Breast epithelium (tissue), 4 donors: Measurements from ENCODE around the gene GNAO1. TPM values are rescaled to one million over a fixed set of nuclear protein-coding genes. Genes with fewer than 3 reads are reported as not detected.

ENCODE experiments used
- DNase-seq, 2 donors: peaks; one replicate each; pipeline ENCODE4 v3.0.0-alpha.2; 2019; ENCODE audit warnings: low spot score in 2 of 2
- H3K27ac ChIP-seq, 2 donors: fragments of 200-600 bp; sonication (generic) in 1 of 2; one replicate each; pipeline ENCODE4 v1.5.1; 2016 to 2019; ENCODE audit warnings: mild to moderate bottlenecking in 1 of 2
- H3K27me3 ChIP-seq, 2 donors: fragments of 200-600 bp; sonication (generic) in 1 of 2; one replicate each; pipeline versions ENCODE4 v1.5.1 to v1.6.0; 2017 to 2019; ENCODE audit warnings: control low read depth in 1 of 2, mild to moderate bottlenecking in 1 of 2
- H3K36me3 ChIP-seq: fragments of 200-600 bp; one replicate; pipeline ENCODE4 v1.5.1; 2019
- H3K4me1 ChIP-seq, 2 donors: fragments of 200-600 bp; sonication (generic); one replicate each; pipeline ENCODE4 v1.5.1; 2016 to 2019; ENCODE audit warnings: control low read depth in 1 of 2
- H3K4me3 ChIP-seq, 3 donors: fragments of 200-600 bp; sonication (generic); 1 replicate in 2 of 3; 2 replicates in 1 of 3; pipeline ENCODE4 v1.5.1; 2016 to 2019; ENCODE audit warnings: mild to moderate bottlenecking in 3 of 3, moderate library complexity in 2 of 3
- H3K9me3 ChIP-seq, 2 donors: fragments of 200-600 bp; sonication (generic) in 1 of 2; one replicate each; pipeline ENCODE4 v1.5.1; 2016 to 2019; ENCODE audit warnings: control low read depth in 1 of 2
- POLR2A ChIP-seq: fragments of 450-650 bp; IDR thresholded peaks from one replicate; pipeline ENCODE4 v1.6.1; 2016; ENCODE audit warnings: antibody characterized with exemption, mild to moderate bottlenecking, moderate library complexity
- POLR2AphosphoS5 ChIP-seq, 3 donors: sonication (generic); formaldehyde crosslinking; IDR thresholded peaks; one replicate each; pipeline ENCODE4 v1.6.1; 2017; ENCODE audit warnings: antibody characterized with exemption in 3 of 3
- intact Hi-C: fragments of 100-400 bp; cut with DNase I; formaldehyde crosslinking; loops from one replicate; pipeline ENCODE4 v1.15.1; 2023; ENCODE audit warnings: low total_unique reads
- total RNA-seq, 3 donors: library from RNA; depleted of rRNA; stranded (reverse); fragments of >200 nt; gene quantifications; one replicate each; pipeline ENCODE4 v1.1.0, GENCODE V29; 2016
- TF ChIP-seq, protein P1 (sequence below), 3 donors: fragments of 450-650 bp; IDR thresholded peaks; one replicate each; pipeline ENCODE4 v1.5.1; 2016 to 2017; ENCODE audit warnings: antibody characterized with exemption in 3 of 3, mild to moderate bottlenecking in 3 of 3, moderate library complexity in 3 of 3

GNAO1 gene
- total RNA-seq, 3 donors from 2014 or later, result 0.96 to 1.9 (median 0.98) TPM

DNA sequence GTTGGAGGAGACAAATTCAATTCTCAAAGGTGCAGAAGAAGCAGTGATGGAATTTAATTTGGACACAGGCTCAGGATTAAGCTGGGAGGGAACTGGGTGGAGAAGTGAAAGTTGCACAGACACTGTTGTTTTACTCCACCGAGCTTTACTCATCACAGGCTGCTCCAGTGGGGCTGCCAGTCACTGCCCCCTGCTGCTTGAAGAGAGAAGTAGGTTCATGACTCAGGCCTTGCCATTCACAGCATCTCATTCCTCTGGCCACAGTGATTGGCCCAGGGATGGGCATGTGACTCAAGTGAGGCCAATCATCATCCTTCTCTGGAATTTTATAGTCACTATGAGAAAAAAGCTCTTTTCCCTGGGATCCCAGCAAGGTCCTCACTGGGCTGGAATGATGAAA, 11.8 kb downstream of the GNAO1 start:
- no peaks in the 10 kb centered on the region for H3K27me3 ChIP-seq
- intact Hi-C loops, result no loop called here
- TF ChIP-seq POLR2A (no peak), POLR2AphosphoS5 (IDR thresholded peaks at IDR 0.05) (no peak)
- TF ChIP-seq, protein P1, sequence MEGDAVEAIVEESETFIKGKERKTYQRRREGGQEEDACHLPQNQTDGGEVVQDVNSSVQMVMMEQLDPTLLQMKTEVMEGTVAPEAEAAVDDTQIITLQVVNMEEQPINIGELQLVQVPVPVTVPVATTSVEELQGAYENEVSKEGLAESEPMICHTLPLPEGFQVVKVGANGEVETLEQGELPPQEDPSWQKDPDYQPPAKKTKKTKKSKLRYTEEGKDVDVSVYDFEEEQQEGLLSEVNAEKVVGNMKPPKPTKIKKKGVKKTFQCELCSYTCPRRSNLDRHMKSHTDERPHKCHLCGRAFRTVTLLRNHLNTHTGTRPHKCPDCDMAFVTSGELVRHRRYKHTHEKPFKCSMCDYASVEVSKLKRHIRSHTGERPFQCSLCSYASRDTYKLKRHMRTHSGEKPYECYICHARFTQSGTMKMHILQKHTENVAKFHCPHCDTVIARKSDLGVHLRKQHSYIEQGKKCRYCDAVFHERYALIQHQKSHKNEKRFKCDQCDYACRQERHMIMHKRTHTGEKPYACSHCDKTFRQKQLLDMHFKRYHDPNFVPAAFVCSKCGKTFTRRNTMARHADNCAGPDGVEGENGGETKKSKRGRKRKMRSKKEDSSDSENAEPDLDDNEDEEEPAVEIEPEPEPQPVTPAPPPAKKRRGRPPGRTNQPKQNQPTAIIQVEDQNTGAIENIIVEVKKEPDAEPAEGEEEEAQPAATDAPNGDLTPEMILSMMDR (IDR thresholded peaks at IDR 0.05), result no peak

DNA sequence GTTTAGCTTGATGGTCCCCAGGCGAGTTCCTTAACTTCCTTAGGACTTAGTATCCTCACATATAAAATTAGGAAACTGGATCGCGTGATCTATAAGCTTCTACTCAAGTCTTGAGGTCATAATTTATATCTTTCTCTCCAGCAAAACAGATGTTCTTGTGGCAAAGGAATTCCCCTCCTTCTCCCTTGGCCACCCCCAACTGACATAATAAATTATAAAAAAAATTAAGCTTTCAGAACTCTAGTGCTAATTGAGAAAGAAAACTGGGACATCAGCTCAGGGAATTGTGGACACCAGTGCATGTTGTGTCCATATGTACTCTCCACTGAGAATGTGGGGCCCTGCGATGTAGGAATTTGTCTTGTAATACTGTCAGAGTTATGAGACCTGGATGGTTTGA, 13.5 kb downstream of the GNAO1 start:
- no peak for TF ChIP-seq POLR2AphosphoS5 (IDR thresholded peaks at IDR 0.05)
- no peak for TF ChIP-seq POLR2A
- TF ChIP-seq, protein P1 (IDR thresholded peaks at IDR 0.05), result no peak
- H3K27me3 ChIP-seq, result no peaks in the 10 kb centered on the region
- H3K36me3 ChIP-seq, result no peaks in the 10 kb centered on the region
- H3K9me3 ChIP-seq, result no peaks in the 10 kb centered on the region
- no peaks in the 10 kb centered on the region for H3K4me1 ChIP-seq
- no peak overlapping the region for H3K4me3 ChIP-seq
- intact Hi-C loops, result no loop called here
- H3K27ac ChIP-seq, result no peak overlapping the region
- no peak for DNase-seq

More for the DNA sequence above, 11.8 kb downstream of the GNAO1 start:
- Histone ChIP-seq H3K4me1 (no peaks in the 10 kb centered on the region), H3K9me3 (no peaks in the 10 kb centered on the region), H3K27ac (no peak overlapping the region), H3K36me3 (no peaks in the 10 kb centered on the region), H3K4me3 (no peak overlapping the region)
- DNase-seq, result no peak

DNA sequence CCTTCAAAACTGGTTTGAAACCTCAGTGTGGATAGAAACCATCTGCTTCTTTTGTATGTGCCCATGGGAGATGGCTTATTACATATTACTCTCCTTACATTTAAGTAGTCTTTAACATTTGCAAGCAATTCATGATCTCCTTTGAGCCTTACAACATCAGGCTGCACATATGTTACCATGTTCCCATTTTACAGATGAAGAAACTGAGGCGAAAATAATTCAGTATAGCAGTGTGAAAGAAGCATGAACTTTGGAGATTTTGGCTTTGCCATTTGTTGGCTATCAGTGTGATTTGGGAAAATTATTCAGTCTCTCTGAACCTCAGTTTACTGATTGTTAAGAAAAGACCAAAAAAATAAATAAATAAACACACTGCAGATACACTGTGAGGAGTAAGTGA, 15.7 kb downstream of the GNAO1 start:
- no peak for DNase-seq
- no peak overlapping the region for H3K4me3 ChIP-seq
- intact Hi-C loops, result no loop called here
- H3K27ac ChIP-seq, result no peak overlapping the region
- H3K9me3 ChIP-seq, result no peaks in the 10 kb centered on the region
- no peaks in the 10 kb centered on the region for H3K27me3 ChIP-seq
- H3K4me1 ChIP-seq, result no peaks in the 10 kb centered on the region
- H3K36me3 ChIP-seq, result no peaks in the 10 kb centered on the region
- TF ChIP-seq POLR2AphosphoS5 (IDR thresholded peaks at IDR 0.05) (no peak), POLR2A (no peak)
- TF ChIP-seq, protein P1 (IDR thresholded peaks at IDR 0.05), result no peak

DNA sequence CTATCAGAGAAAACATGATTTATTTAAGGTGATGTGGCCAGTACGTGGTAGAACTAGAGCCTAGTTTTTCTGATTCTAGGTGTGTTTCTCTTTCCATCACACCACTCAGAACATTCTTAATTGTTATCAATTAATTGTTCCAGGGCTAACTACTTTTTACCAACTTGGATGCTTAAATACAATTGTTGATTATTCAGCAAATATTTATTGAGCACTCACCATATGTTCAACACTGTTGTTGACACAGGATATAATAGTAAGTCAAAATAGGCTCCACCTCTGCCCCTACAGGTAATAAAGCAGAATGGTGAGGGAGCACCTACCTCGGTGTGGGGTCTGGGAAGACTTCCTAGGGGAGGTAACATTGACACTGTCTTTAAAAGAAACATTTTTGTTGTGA, 16.1 kb downstream of the GNAO1 start:
- no peak for DNase-seq
- no peak overlapping the region for H3K27ac ChIP-seq
- intact Hi-C loops, result no loop called here

DNA sequence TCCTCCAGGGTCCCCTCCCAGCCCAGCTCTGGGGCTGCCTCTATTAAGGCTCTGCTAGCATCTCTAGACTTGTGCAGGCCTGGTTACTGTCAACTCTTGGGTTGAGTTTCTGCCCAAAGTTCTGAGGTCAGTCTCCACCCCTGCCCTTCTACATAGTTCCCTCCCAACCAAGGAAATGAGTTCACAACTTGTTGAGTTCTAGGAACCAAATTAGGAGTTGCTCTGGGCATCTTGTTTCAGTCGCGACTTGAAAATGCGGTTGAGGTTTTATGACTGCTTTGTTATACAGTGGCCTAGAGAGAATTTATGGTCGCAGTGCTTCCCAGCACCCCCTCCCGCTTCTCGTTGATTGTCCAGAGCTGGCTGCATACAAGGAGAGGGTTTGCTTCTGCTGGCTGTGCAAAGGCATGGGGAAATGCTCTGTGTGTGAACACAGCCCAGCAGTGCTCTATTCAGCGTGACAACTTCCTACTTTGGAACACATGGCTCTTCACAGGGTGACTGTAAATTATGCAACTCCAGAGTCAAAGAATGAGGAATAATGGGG, 20.2 kb downstream of the GNAO1 start:
- no peaks in the 10 kb centered on the region for H3K9me3 ChIP-seq
- H3K27me3 ChIP-seq, result peaks cover 0 to 4% of the 10 kb centered on the region in 2 donors
- H3K4me3 ChIP-seq, result no peak overlapping the region
- no peaks in the 10 kb centered on the region for H3K4me1 ChIP-seq
- no peaks in the 10 kb centered on the region for H3K36me3 ChIP-seq
- H3K27ac ChIP-seq, result no peak overlapping the region
- intact Hi-C loops, result no loop called here
- TF ChIP-seq, protein P1 (IDR thresholded peaks at IDR 0.05), result no peak
- TF ChIP-seq POLR2A (no peak), POLR2AphosphoS5 (IDR thresholded peaks at IDR 0.05) (no peak)
- DNase-seq, result no peak

More for the DNA sequence above, 16.1 kb downstream of the GNAO1 start:
- H3K36me3 ChIP-seq, result no peaks in the 10 kb centered on the region
- H3K4me1 ChIP-seq, result no peaks in the 10 kb centered on the region
- no peaks in the 10 kb centered on the region for H3K27me3 ChIP-seq
- H3K4me3 ChIP-seq, result no peak overlapping the region
- H3K9me3 ChIP-seq, result no peaks in the 10 kb centered on the region
- TF ChIP-seq, protein P1 (IDR thresholded peaks at IDR 0.05), result no peak
- TF ChIP-seq POLR2A, result no peak
- no peak for TF ChIP-seq POLR2AphosphoS5 (IDR thresholded peaks at IDR 0.05)
